ENCODE measurements around the gene GNG12.

DNA sequence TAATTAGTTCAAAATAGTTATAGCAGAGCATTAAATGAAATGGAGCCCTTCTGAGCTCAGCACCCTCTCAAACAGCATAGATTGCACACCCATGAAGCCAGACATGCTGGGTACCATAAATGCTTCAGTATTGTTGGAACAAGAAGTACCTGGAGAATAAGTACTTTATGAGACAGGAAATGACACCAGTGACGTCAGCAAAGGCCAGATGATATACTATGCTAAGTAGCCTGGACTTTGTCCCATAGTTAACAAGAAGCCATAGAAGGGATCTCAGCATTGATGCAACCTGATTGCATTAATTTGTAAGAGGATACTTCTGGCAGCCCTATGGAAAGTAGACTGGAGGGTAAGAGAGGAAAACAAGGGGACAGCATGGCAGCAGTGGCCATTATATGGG lies 164.6 kb downstream of the GNG12 start:
- TF ChIP-seq GATA2 (IDR thresholded peaks at IDR 0.05; ENCODE audit: insufficient read depth, insufficient read length, low read depth, low read length) = no peak
- TF ChIP-seq POLR2A (IDR thresholded peaks at IDR 0.05; ENCODE audit: low read depth, low read length) = no peak
- TF ChIP-seq, protein P1, sequence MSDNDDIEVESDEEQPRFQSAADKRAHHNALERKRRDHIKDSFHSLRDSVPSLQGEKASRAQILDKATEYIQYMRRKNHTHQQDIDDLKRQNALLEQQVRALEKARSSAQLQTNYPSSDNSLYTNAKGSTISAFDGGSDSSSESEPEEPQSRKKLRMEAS (IDR thresholded peaks at IDR 0.05; ENCODE audit: insufficient read depth, insufficient read length) = no peak
- TF ChIP-seq, protein P2, sequence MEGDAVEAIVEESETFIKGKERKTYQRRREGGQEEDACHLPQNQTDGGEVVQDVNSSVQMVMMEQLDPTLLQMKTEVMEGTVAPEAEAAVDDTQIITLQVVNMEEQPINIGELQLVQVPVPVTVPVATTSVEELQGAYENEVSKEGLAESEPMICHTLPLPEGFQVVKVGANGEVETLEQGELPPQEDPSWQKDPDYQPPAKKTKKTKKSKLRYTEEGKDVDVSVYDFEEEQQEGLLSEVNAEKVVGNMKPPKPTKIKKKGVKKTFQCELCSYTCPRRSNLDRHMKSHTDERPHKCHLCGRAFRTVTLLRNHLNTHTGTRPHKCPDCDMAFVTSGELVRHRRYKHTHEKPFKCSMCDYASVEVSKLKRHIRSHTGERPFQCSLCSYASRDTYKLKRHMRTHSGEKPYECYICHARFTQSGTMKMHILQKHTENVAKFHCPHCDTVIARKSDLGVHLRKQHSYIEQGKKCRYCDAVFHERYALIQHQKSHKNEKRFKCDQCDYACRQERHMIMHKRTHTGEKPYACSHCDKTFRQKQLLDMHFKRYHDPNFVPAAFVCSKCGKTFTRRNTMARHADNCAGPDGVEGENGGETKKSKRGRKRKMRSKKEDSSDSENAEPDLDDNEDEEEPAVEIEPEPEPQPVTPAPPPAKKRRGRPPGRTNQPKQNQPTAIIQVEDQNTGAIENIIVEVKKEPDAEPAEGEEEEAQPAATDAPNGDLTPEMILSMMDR (IDR thresholded peaks at IDR 0.05; ENCODE audit: extremely low read depth in 1 of 2, insufficient read depth in 1 of 2, low read depth in 1 of 2, low read length in 2 of 2) = no peak
- no peak for TF ChIP-seq EZH2 (IDR thresholded peaks at IDR 0.05; ENCODE audit: borderline replicate concordance, low read depth, low read length, severe bottlenecking)
- TF ChIP-seq POLR2AphosphoS5 (IDR thresholded peaks at IDR 0.05; ENCODE audit: insufficient read depth, low read depth, low read length) = no peak
- no peak for TF ChIP-seq JUN (IDR thresholded peaks at IDR 0.05; ENCODE audit: borderline replicate concordance, insufficient read depth, insufficient read length, low read depth)
- no peak for TF ChIP-seq FOS (IDR thresholded peaks at IDR 0.05; ENCODE audit: borderline replicate concordance, insufficient read depth, low read length)
- no peak for TF ChIP-seq MYC (IDR thresholded peaks at IDR 0.05; ENCODE audit: low read depth, low read length)
